WTC11 (cell line): ENCODE data around the gene PRXL2C.

Experiments used
- CBFB ChIP-seq: sonication (generic); formaldehyde crosslinking; IDR thresholded peaks from 2 replicates; pipeline ENCODE4 v1.8.1; 2022; ENCODE audit warnings: mild to moderate bottlenecking, low read depth, missing genetic modification reagents
- CREB1 ChIP-seq: sonication (generic); formaldehyde crosslinking; IDR thresholded peaks from 2 replicates; pipeline ENCODE4 v1.8.0; 2023; ENCODE audit warnings: mild to moderate bottlenecking, missing genetic modification reagents
- ESRRA ChIP-seq: sonication (generic); formaldehyde crosslinking; IDR thresholded peaks from 2 replicates; pipeline ENCODE4 v1.8.1; 2022; ENCODE audit warnings: mild to moderate bottlenecking, missing genetic modification reagents, borderline replicate concordance
- FOXJ3 ChIP-seq: sonication (generic); formaldehyde crosslinking; IDR thresholded peaks from 2 replicates; pipeline ENCODE4 v1.9.0; 2021; ENCODE audit warnings: missing genetic modification reagents, mild to moderate bottlenecking, borderline replicate concordance
- MXD4 ChIP-seq: fragments of 250-450 bp; sonication (Bioruptor Pico); IDR thresholded peaks from 2 replicates; pipeline ENCODE4 v1.8.0; 2021; ENCODE audit warnings: mild to moderate bottlenecking, moderate library complexity, borderline replicate concordance
- SOX15 ChIP-seq: fragments of 250-450 bp; sonication (Bioruptor Pico); IDR thresholded peaks from 2 replicates; pipeline ENCODE4 v1.9.0; 2021; ENCODE audit warnings: mild to moderate bottlenecking
- SP1 ChIP-seq: sonication (generic); formaldehyde crosslinking; conservative IDR thresholded peaks from 2 replicates; pipeline ENCODE4 v1.8.1; 2022; ENCODE audit warnings: missing genetic modification reagents
- TEAD4 ChIP-seq: sonication (generic); formaldehyde crosslinking; IDR thresholded peaks from 2 replicates; pipeline ENCODE4 v1.8.0; 2022; ENCODE audit warnings: mild to moderate bottlenecking, missing genetic modification reagents
- TF ChIP-seq, protein P1 (sequence below): fragments of 200-600 bp; IDR thresholded peaks from 2 replicates; pipeline ENCODE4 v1.8.0; 2022; ENCODE audit warnings: antibody characterized with exemption
- TF ChIP-seq, protein P2 (sequence below): sonication (generic); formaldehyde crosslinking; IDR thresholded peaks from 2 replicates; pipeline ENCODE4 v1.8.1; 2022; ENCODE audit warnings: low read depth, missing genetic modification reagents, borderline replicate concordance
- TF ChIP-seq, protein P3 (sequence below): sonication (generic); formaldehyde crosslinking; IDR thresholded peaks from 2 replicates; pipeline ENCODE4 v1.8.0; 2023; ENCODE audit warnings: mild to moderate bottlenecking, missing genetic modification reagents
- TF ChIP-seq, protein P4 (sequence below): sonication (generic); formaldehyde crosslinking; IDR thresholded peaks from 2 replicates; pipeline ENCODE4 v1.8.1; 2023; ENCODE audit warnings: mild to moderate bottlenecking, missing genetic modification reagents
- TF ChIP-seq, protein P5 (sequence below): sonication (generic); formaldehyde crosslinking; IDR thresholded peaks from 2 replicates; pipeline ENCODE4 v1.8.1; 2023; ENCODE audit warnings: mild to moderate bottlenecking, missing genetic modification reagents, moderate library complexity

DNA sequence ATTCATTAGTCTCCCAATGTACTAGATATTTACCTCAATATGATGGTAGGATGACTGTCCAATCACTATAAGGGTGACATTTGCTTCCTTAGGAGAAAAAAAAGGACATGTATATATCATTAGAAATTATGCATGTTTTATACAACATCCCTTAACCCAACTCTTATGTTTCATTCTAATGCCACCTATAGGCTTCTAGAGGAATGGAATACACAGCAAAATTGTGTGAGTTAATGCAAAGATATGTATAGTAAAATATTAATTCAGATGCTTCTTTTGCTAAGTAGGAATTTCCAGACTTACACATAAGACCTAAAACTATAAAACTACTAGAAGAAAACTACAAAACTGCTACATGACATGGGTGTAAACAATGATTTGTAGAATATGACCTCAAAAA is 3.5 kb downstream of the PRXL2C start:
- TF ChIP-seq CREB1, result no peak
- TF ChIP-seq, protein P1, sequence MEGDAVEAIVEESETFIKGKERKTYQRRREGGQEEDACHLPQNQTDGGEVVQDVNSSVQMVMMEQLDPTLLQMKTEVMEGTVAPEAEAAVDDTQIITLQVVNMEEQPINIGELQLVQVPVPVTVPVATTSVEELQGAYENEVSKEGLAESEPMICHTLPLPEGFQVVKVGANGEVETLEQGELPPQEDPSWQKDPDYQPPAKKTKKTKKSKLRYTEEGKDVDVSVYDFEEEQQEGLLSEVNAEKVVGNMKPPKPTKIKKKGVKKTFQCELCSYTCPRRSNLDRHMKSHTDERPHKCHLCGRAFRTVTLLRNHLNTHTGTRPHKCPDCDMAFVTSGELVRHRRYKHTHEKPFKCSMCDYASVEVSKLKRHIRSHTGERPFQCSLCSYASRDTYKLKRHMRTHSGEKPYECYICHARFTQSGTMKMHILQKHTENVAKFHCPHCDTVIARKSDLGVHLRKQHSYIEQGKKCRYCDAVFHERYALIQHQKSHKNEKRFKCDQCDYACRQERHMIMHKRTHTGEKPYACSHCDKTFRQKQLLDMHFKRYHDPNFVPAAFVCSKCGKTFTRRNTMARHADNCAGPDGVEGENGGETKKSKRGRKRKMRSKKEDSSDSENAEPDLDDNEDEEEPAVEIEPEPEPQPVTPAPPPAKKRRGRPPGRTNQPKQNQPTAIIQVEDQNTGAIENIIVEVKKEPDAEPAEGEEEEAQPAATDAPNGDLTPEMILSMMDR, result no peak
- TF ChIP-seq, protein P2, sequence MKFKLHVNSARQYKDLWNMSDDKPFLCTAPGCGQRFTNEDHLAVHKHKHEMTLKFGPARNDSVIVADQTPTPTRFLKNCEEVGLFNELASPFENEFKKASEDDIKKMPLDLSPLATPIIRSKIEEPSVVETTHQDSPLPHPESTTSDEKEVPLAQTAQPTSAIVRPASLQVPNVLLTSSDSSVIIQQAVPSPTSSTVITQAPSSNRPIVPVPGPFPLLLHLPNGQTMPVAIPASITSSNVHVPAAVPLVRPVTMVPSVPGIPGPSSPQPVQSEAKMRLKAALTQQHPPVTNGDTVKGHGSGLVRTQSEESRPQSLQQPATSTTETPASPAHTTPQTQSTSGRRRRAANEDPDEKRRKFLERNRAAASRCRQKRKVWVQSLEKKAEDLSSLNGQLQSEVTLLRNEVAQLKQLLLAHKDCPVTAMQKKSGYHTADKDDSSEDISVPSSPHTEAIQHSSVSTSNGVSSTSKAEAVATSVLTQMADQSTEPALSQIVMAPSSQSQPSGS (CRISPR knock-in tag), result no peak
- TF ChIP-seq SOX15 (CRISPR knock-in tag), result no peak
- TF ChIP-seq TEAD4, result no peak
- TF ChIP-seq MXD4, result no peak
- no peak for TF ChIP-seq CBFB
- TF ChIP-seq, protein P3, sequence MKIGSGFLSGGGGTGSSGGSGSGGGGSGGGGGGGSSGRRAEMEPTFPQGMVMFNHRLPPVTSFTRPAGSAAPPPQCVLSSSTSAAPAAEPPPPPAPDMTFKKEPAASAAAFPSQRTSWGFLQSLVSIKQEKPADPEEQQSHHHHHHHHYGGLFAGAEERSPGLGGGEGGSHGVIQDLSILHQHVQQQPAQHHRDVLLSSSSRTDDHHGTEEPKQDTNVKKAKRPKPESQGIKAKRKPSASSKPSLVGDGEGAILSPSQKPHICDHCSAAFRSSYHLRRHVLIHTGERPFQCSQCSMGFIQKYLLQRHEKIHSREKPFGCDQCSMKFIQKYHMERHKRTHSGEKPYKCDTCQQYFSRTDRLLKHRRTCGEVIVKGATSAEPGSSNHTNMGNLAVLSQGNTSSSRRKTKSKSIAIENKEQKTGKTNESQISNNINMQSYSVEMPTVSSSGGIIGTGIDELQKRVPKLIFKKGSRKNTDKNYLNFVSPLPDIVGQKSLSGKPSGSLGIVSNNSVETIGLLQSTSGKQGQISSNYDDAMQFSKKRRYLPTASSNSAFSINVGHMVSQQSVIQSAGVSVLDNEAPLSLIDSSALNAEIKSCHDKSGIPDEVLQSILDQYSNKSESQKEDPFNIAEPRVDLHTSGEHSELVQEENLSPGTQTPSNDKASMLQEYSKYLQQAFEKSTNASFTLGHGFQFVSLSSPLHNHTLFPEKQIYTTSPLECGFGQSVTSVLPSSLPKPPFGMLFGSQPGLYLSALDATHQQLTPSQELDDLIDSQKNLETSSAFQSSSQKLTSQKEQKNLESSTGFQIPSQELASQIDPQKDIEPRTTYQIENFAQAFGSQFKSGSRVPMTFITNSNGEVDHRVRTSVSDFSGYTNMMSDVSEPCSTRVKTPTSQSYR (CRISPR knock-in tag), result no peak
- TF ChIP-seq, protein P4, sequence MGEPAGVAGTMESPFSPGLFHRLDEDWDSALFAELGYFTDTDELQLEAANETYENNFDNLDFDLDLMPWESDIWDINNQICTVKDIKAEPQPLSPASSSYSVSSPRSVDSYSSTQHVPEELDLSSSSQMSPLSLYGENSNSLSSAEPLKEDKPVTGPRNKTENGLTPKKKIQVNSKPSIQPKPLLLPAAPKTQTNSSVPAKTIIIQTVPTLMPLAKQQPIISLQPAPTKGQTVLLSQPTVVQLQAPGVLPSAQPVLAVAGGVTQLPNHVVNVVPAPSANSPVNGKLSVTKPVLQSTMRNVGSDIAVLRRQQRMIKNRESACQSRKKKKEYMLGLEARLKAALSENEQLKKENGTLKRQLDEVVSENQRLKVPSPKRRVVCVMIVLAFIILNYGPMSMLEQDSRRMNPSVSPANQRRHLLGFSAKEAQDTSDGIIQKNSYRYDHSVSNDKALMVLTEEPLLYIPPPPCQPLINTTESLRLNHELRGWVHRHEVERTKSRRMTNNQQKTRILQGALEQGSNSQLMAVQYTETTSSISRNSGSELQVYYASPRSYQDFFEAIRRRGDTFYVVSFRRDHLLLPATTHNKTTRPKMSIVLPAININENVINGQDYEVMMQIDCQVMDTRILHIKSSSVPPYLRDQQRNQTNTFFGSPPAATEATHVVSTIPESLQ (CRISPR knock-in tag), result no peak
- TF ChIP-seq SP1, result no peak
- TF ChIP-seq FOXJ3 (CRISPR knock-in tag), result no peak
- no peak for TF ChIP-seq ESRRA (CRISPR knock-in tag)
- TF ChIP-seq, protein P5, sequence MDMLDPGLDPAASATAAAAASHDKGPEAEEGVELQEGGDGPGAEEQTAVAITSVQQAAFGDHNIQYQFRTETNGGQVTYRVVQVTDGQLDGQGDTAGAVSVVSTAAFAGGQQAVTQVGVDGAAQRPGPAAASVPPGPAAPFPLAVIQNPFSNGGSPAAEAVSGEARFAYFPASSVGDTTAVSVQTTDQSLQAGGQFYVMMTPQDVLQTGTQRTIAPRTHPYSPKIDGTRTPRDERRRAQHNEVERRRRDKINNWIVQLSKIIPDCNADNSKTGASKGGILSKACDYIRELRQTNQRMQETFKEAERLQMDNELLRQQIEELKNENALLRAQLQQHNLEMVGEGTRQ (CRISPR knock-in tag), result no peak
